IMR-90 (cell line): ENCODE data around the gene TNK2.

Experiments
- CEBPB ChIP-seq: IDR thresholded peaks from 2 replicates; pipeline ENCODE4 v1.6.1; 2012; ENCODE audit warnings: low read depth, low read length, improper control_type of control experiment
- CTCF ChIP-seq: conservative IDR thresholded peaks from 2 replicates; pipeline ENCODE4 v1.5.1; 2012; ENCODE audit warnings: mild to moderate bottlenecking, low read depth, low read length, improper control_type of control experiment
- MAFK ChIP-seq: IDR thresholded peaks from 2 replicates; pipeline ENCODE4 v1.6.1; 2012; ENCODE audit warnings: low read depth, low read length, improper control_type of control experiment
- POLR2A ChIP-seq: IDR thresholded peaks from 2 replicates; pipeline ENCODE4 v1.6.1; 2012; ENCODE audit warnings: mild to moderate bottlenecking, low read depth, low read length
- RCOR1 ChIP-seq: IDR thresholded peaks from 2 replicates; pipeline ENCODE4 v1.6.1; 2012; ENCODE audit warnings: mild to moderate bottlenecking, low read length, improper control_type of control experiment; ENCODE audit not compliant: insufficient replicate concordance
- RFX5 ChIP-seq: IDR thresholded peaks from 2 replicates; pipeline ENCODE4 v1.8.0; 2012; ENCODE audit warnings: low read depth, mild to moderate bottlenecking, low read length, moderate library complexity
- SMC3 ChIP-seq: fragments of 150-350 bp; IDR thresholded peaks from 2 replicates; pipeline ENCODE4 v1.6.1; 2016; ENCODE audit warnings: low read depth, mild to moderate bottlenecking, antibody characterized with exemption, low read length, moderate library complexity

GRCh38 chr3:195853036-195853435 lies 55.3 kb downstream of the TNK2 start:
- TF ChIP-seq CTCF (no peak), POLR2A (no peak), SMC3 (no peak), CEBPB (no peak), RFX5 (no peak), MAFK (no peak), RCOR1 (no peak)
